Measurements from ENCODE around the gene ATP11A. TPM values are rescaled to one million over a fixed set of nuclear protein-coding genes. Genes with fewer than 3 reads are reported as not detected.

ATP11A gene
- total RNA-seq, 1 experiment from 2014 or later: 232 TPM

GRCh38 chr13:112692104-112692503 lies 2.3 kb downstream of the ATP11A start:
- H3K36me3 ChIP-seq (ENCODE audit: control insufficient read depth, insufficient read depth, low read length): peaks cover under 1% of the 10 kb centered on the region; the same call in 1 of the 2 replicates
- CTCF ChIA-PET: no interaction called here
- peak overlapping the region; percentile 91 for H3K4me3 Mint-ChIP-seq (ENCODE audit: unreplicated experiment)
- TF ChIP-seq, protein P1, sequence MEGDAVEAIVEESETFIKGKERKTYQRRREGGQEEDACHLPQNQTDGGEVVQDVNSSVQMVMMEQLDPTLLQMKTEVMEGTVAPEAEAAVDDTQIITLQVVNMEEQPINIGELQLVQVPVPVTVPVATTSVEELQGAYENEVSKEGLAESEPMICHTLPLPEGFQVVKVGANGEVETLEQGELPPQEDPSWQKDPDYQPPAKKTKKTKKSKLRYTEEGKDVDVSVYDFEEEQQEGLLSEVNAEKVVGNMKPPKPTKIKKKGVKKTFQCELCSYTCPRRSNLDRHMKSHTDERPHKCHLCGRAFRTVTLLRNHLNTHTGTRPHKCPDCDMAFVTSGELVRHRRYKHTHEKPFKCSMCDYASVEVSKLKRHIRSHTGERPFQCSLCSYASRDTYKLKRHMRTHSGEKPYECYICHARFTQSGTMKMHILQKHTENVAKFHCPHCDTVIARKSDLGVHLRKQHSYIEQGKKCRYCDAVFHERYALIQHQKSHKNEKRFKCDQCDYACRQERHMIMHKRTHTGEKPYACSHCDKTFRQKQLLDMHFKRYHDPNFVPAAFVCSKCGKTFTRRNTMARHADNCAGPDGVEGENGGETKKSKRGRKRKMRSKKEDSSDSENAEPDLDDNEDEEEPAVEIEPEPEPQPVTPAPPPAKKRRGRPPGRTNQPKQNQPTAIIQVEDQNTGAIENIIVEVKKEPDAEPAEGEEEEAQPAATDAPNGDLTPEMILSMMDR (IDR thresholded peaks at IDR 0.05; ENCODE audit: insufficient read depth in 1 of 2, low read depth in 1 of 2, low read length in 1 of 2, severe bottlenecking in 1 of 2, unreplicated experiment in 1 of 2): no peak
- BruUV-seq (replicated peaks): no TSS peak
- peaks cover 36% of the 10 kb centered on the region for H3K4me1 Mint-ChIP-seq (ENCODE audit: low read depth, unreplicated experiment)
- POLR2A ChIA-PET: no interaction called here
- H3K9me3 Mint-ChIP-seq (ENCODE audit: unreplicated experiment): no peaks in the 10 kb centered on the region
- intact Hi-C loops (cut with micrococcal nuclease; ENCODE audit: unreplicated experiment): no loop called here
- H3K27me3 Mint-ChIP-seq (ENCODE audit: insufficient read depth, unreplicated experiment): no peaks in the 10 kb centered on the region
- peaks cover 45% of the 10 kb centered on the region for H3K4me1 ChIP-seq
- peak overlapping the region; percentile 71 for H3K27ac Mint-ChIP-seq (ENCODE audit: unreplicated experiment)
- no peaks in the 10 kb centered on the region for H3K27me3 ChIP-seq (replicated peaks; ENCODE audit: control insufficient read depth, insufficient read depth, low read length)
- H3K9me3 ChIP-seq: no peaks in the 10 kb centered on the region
- no peak for DNase-seq
- peak overlapping the region; percentile 78 for H3K4me3 ChIP-seq (ENCODE audit: low read depth, low read length)
- H3K36me3 Mint-ChIP-seq (ENCODE audit: insufficient read depth, unreplicated experiment): peaks cover 38% of the 10 kb centered on the region

DNA sequence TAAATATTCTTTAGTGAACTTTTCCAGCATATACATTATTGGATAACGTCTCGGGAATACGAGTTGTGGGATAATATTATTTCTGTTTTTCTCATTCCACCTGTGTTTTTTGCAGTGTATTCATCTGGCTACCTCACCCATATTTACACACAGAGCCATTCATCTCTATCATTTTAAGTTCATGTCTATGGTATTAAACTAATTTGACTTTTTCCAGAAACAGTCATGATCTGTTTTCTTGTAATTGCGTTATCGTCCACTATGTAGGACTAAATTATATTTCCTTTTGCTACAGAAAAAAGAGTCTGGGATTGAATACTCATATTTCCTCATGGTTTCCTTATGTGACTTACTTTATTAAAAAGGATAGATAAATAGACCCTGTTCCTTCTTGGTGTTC lies 2.7 kb downstream of the ATP11A start:
- Mint-ChIP-seq H3K27me3 (ENCODE audit: insufficient read depth, unreplicated experiment) (no peaks in the 10 kb centered on the region), H3K4me1 (ENCODE audit: low read depth, unreplicated experiment) (peaks cover 36% of the 10 kb centered on the region), H3K27ac (ENCODE audit: unreplicated experiment) (peak overlapping the region; percentile 71), H3K9me3 (ENCODE audit: unreplicated experiment) (no peaks in the 10 kb centered on the region), H3K4me3 (ENCODE audit: unreplicated experiment) (peak overlapping the region; percentile 91), H3K36me3 (ENCODE audit: insufficient read depth, unreplicated experiment) (peaks cover 39% of the 10 kb centered on the region)
- H3K36me3 ChIP-seq (ENCODE audit: control insufficient read depth, insufficient read depth, low read length): no peaks in the 10 kb centered on the region
- DNase-seq: no peak
- intact Hi-C loops (cut with micrococcal nuclease; ENCODE audit: unreplicated experiment): no loop called here
- peaks cover 45% of the 10 kb centered on the region for H3K4me1 ChIP-seq
- POLR2A ChIA-PET: no interaction called here
- H3K4me3 ChIP-seq (ENCODE audit: low read depth, low read length): no peak overlapping the region
- BruUV-seq (replicated peaks): no TSS peak
- TF ChIP-seq, protein P1 (IDR thresholded peaks at IDR 0.05; ENCODE audit: insufficient read depth in 1 of 2, low read depth in 1 of 2, low read length in 1 of 2, severe bottlenecking in 1 of 2, unreplicated experiment in 1 of 2): no peak
- CTCF ChIA-PET: interaction anchor here (0.6 kb wide), 1 partner anchor 182 kb away, joined by 3 read pairs; no protein-coding TSS in a partner anchor
- H3K9me3 ChIP-seq: no peaks in the 10 kb centered on the region
- H3K27me3 ChIP-seq (replicated peaks; ENCODE audit: control insufficient read depth, insufficient read depth, low read length): no peaks in the 10 kb centered on the region

DNA sequence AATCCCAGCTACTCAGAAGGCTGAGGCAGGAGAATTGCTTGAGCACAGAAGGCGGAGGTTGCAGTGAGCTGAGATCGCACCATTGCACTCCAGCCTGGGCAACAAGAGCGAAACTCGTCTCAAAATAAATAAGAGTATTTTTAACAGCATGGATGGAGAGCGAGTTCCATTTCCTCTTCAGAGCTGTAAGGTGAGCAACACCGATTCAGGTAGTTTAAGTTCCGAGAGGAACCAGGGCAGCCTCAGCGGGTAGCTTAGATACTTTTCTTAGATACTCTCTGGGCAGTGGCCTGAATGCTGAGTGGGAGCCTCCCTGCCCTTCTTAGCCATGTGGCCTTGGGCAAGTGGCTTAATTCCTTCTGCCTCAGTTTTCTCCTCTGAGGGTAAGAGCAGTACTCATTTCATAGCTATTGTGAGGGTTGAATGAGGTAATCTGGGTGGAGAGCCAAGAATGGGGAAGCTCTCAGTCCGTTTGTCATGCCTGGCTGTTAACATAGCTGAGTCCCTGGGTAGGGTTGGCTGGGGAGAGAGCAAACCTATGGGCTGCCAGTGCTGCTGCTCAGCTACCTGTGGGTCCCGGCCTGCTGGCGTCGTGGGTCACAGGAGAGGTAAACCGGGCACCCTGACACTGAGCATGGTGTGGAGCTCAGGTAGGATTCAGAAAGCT lies 4.1 kb downstream of the ATP11A start:
- Mint-ChIP-seq H3K27me3 (ENCODE audit: insufficient read depth, unreplicated experiment) (no peaks in the 10 kb centered on the region), H3K27ac (ENCODE audit: unreplicated experiment) (peak overlapping the region; percentile 79), H3K4me3 (ENCODE audit: unreplicated experiment) (no peak overlapping the region), H3K4me1 (ENCODE audit: low read depth, unreplicated experiment) (peaks cover 42% of the 10 kb centered on the region), H3K36me3 (ENCODE audit: insufficient read depth, unreplicated experiment) (peaks cover 47% of the 10 kb centered on the region), H3K9me3 (ENCODE audit: unreplicated experiment) (no peaks in the 10 kb centered on the region)
- TF ChIP-seq, protein P1 (IDR thresholded peaks at IDR 0.05; ENCODE audit: insufficient read depth in 1 of 2, low read depth in 1 of 2, low read length in 1 of 2, severe bottlenecking in 1 of 2, unreplicated experiment in 1 of 2): no peak
- no TSS peak for BruUV-seq (replicated peaks)
- ChIA-PET POLR2A (no interaction called here), CTCF (no interaction called here)
- H3K4me3 ChIP-seq (ENCODE audit: low read depth, low read length): no peak overlapping the region
- no peaks in the 10 kb centered on the region for H3K27me3 ChIP-seq (replicated peaks; ENCODE audit: control insufficient read depth, insufficient read depth, low read length)
- H3K36me3 ChIP-seq (ENCODE audit: control insufficient read depth, insufficient read depth, low read length): no peaks in the 10 kb centered on the region
- intact Hi-C loops (cut with micrococcal nuclease; ENCODE audit: unreplicated experiment): no loop called here
- DNase-seq: peak in 1 of 2 experiments; percentile 35
- no peaks in the 10 kb centered on the region for H3K9me3 ChIP-seq
- H3K4me1 ChIP-seq: peaks cover 38% of the 10 kb centered on the region

Data from Caco-2 (cell line).